GM18519 (cell line): ENCODE results near the gene DLL1.
"Not testable (repeated sequence)": the region's sequence is repeated elsewhere in the genome, so short reads cannot be mapped to it uniquely, and the experiment has no call there.

ENCODE experiments used
- ATAC-seq: cut with Tn5 transposase; IDR thresholded peaks from one replicate; pipeline ENCODE4 v1.9.1; 2021; ENCODE audit warnings: mild to moderate bottlenecking, moderate library complexity; ENCODE audit not compliant: unreplicated experiment, low FRiP score

The DLL1 gene

DNA sequence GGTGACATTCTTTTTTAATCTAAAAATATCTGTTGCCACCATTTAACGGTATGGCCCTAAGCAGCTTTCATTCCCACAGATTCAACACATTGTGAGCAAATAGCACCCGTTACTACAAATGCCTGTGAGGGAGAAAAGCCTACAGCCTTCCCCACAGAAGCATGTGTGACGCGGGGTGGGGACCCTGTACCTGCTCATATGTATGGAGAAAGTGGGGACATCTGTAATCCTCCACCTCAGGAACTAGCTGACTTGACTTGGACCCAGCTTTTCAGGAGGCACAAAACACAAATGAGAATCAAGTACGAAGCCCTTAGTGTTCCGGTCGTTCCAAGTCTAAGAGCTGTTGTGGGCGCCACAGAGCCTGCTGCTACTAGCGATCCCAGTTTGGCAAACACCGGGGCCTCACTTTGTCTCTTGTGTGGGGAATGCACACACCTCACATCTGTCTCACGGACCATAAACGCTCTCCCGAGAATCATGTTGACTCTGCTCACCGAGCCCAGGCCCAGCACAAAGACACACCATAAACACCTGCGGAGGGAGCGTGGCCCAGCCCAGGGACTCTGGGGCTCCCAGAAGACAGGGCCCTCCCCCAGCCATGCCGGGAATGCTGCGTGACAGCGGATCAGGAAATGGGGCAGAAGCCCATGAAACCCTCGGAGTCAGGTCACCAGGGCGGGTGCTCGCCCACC lies 21.6 kb downstream of the DLL1 start:
- no peak for ATAC-seq

- no peak for ATAC-seq
Measured at GRCh38 chr6:170268216-170269129, 22.4 kb downstream of the DLL1 start.

- no peak for ATAC-seq
Measured at GRCh38 chr6:170267688-170268087, 23.2 kb downstream of the DLL1 start.

DNA sequence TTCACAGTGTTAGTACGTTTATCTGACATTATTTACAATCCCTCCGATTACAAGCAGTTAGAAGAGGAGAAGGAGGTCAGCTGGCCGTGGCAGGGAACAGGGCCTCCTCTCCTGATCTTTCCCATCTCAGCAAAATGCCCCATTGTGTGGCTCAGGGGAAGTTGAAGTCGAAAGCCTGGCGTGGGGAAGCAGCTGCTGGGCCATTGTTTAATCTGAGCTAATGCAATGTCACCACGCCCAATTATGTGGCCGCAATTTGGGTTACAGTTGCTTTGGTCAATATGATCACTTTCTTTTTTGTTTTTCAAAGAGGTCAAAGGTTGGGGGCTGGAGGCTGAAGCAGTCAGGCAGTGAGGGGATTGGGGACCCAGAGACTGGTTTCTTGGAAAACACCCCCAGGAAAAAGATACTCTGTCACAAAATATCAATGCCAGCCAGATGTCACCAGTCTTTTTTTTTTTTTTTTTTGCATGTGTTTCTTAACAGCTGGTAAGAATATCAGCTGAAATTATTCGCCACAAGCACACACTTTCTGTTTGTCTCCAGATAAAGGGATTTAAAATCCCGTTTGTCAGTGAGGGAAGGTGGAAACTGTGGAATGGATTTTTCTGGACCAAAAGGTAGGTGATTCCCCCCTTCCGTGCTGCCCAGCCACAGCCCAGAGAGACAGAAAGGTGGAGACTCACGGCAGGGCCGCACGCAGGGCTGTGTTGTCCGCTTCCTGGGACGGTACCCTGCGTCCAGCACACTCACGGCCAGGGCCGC lies 24.6 kb downstream of the DLL1 start:
- no peak for ATAC-seq

- no peak for ATAC-seq
Measured at GRCh38 chr6:170265655-170266054, 25.2 kb downstream of the DLL1 start.

GRCh38 chr6:170264644-170265043 lies 26.2 kb downstream of the DLL1 start:
- not testable (repeated sequence) for ATAC-seq

DNA sequence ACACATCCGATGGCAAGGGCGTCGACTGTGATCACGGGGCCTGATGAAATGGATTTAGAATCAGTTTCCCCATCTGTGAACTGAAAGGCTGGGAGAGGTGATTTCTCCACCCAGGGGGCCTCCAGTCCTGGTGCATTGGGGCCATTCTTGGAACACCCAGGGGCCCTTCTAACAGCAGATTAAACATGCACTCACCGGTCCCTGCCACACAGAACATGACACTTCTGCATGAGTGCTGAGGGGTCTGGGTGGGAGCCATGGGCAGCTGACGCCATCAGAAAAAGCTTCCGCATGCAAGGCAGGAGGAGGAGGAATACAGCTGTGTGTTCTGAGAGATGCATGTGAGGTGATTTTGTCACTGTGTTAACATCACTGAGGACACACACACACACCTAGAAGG lies 26.8 kb downstream of the DLL1 start:
- ATAC-seq, result no peak

- ATAC-seq, result no peak
Measured at GRCh38 chr6:170263410-170263809, 27.5 kb downstream of the DLL1 start.

DNA sequence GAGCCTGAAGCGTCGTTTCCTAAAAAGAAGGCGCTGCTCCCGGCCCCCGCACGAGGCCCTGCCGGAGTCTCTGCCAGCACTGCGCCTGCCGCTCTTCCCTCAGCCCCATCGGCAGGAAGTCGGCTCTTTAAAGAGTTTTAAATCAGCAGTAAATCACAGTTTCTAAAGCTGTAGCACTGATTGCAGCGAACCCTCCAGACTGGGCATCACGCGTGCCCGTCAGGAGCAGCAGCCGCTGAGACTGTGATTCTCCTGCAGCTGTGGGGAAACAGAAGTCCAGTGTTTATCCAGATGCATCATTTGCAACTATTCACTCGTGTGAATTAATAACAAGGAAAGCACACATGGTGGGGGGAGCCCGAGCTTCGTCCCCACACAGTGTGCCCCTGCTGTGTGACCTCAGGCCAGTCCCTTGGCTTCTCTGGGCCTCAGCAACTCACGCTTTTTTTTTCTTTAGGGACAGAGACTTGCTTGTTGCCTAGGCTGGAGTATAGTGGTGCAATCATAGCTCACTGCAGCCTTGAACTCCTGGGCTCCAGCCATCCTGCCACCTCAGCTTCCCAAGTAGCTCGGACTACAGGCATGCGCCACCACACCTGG lies 28.3 kb downstream of the DLL1 start:
- ATAC-seq, result no peak

GRCh38 chr6:170261643-170262488 lies 29.0 kb downstream of the DLL1 start:
- ATAC-seq, result no peak

DNA sequence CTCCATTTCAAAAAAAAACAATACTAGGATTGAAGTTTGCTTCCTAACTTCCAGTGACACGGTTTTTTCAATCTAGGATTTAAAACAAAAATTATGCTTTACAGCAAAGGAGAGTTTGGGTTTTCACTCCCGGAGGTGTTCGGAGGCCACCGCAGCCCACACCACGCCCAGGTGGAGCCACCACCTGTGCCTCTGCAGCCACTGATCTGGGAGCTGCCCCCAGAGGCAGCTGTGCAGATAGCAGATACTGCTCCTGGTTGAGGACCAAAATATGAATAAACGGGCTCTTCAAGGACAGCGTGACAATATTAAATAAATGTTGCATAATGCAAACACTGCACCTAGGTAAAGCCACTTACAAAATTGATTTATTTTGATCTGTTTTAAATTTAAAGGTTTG lies 30.2 kb downstream of the DLL1 start:
- no peak for ATAC-seq

GRCh38 chr6:170259278-170259677 lies 31.6 kb downstream of the DLL1 start:
- ATAC-seq, result no peak

DNA sequence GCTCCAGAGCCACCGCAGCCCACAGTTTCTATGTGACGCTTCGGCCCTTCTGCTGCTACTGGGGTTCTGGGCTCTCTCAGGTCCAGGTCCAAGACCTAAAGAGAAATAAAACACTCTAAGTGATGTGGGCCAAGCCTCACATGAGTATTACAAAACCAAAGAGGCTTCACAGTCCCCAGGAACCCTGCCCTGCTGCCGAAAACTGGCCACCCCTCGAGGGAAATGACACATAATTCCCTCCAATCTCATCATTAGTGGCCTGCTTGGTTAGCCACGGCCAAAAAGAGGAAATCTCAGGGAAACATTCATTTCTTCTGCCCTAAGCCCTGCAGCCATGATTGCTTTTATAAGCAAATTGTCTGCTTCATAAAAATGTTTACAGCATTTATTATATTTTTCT lies 32.5 kb downstream of the DLL1 start:
- ATAC-seq, result no peak

- ATAC-seq, result no peak
Measured at GRCh38 chr6:170257376-170257775, 33.5 kb downstream of the DLL1 start.

DNA sequence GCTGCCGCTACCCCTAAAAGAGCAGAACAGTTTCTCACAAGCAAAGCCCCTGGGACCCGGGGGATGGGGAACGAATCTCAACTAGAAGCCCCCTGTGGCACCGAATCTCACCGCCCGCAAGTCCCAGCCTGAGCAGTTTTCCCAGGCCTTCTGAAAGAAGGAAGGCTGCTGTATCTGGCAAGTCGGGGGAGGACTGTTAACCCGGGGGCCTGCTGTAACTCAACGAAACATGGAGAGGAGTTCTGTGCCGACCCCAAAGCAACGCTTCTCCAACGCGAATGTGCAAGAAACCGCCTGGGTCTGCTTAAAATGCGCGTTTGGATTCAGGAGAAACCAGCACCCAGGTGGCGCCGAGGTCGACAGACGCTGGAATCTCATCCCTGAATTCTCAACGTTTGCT lies 34.2 kb downstream of the DLL1 start:
- ATAC-seq, result no peak

DNA sequence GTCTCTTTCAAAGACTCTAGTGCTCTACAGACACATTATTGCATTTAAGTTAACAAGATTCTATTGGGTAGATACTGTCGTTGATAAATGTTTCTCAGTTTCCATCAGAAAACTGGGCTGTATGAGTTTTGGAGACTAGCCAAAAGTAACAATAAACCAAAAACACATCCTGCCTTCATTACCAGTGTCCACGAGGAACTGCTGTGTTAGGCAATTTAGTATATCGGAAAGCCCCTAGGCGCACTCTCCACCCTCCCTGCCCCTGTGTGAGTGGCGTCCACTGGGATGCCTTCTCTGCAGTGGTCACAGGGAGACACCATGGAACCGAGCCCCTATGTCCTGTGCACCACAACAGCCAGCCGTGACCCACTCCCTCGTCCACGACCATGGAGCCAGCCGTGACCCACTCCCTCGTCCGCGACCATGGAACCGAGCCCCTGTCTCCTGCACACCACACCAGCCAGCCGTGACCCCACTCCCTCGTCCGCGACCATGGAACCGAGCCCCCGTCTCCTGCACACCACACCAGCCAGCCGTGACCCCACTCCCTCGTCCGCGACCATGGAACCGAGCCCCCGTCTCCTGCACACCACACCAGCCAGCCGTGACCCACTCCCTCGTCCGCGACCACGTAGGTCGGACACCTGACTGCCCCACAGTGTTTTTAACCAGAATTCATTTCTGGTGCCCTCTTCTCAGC lies 35.3 kb downstream of the DLL1 start:
- no peak for ATAC-seq

- no peak for ATAC-seq
Measured at GRCh38 chr6:170254315-170255213, 36.3 kb downstream of the DLL1 start.

GRCh38 chr6:170253910-170254269 lies 37.0 kb downstream of the DLL1 start:
- no peak for ATAC-seq
